Stimulated activated CD8-positive, alpha-beta memory T cell treated with anti-CD3 and anti-CD28 coated beads, Interleukin-15, amount 100 ng/mL, for 4 hours (primary cell): ENCODE results near the gene MROH8.

Experiments used
- DNase-seq, 2 donors: peaks; one replicate each; pipeline ENCODE4 v3.0.0-alpha.2; 2020; ENCODE audit warnings: low read depth in 2 of 2

The MROH8 gene

GRCh38 chr20:37198932-37199660, 19.7 kb upstream of the MROH8 start:
- DNase-seq, result no peak

- DNase-seq, result no peak
Observed at GRCh38 chr20:37194621-37195417, 15.5 kb upstream of the MROH8 start.

- no peak for DNase-seq
Observed at GRCh38 chr20:37193821-37194220, 14.5 kb upstream of the MROH8 start.

GRCh38 chr20:37193226-37193625, 13.9 kb upstream of the MROH8 start:
- no peak for DNase-seq

GRCh38 chr20:37192137-37192854, 12.9 kb upstream of the MROH8 start:
- peak; percentile 25 to 40 for DNase-seq

GRCh38 chr20:37190354-37191112, 11.2 kb upstream of the MROH8 start:
- no peak for DNase-seq

GRCh38 chr20:37189416-37190016, 10.2 kb upstream of the MROH8 start:
- DNase-seq, result no peak

- DNase-seq, result no peak
Observed at GRCh38 chr20:37188787-37189186, 9.4 kb upstream of the MROH8 start.

GRCh38 chr20:37185686-37186085, 6.3 kb upstream of the MROH8 start:
- no peak for DNase-seq

GRCh38 chr20:37179683-37180524, 556 bp upstream of the MROH8 start:
- DNase-seq, result no peak

GRCh38 chr20:37172836-37173235, 6.5 kb downstream of the MROH8 start:
- DNase-seq, result no peak

- DNase-seq, result no peak
Observed at GRCh38 chr20:37166867-37167266, 12.5 kb downstream of the MROH8 start.

GRCh38 chr20:37165031-37165430, 14.3 kb downstream of the MROH8 start:
- no peak for DNase-seq

GRCh38 chr20:37163832-37164554, 15.4 kb downstream of the MROH8 start:
- DNase-seq, result no peak

- DNase-seq, result no peak
Observed at GRCh38 chr20:37162646-37163045, 16.7 kb downstream of the MROH8 start.

GRCh38 chr20:37161830-37162549, 17.4 kb downstream of the MROH8 start:
- no peak for DNase-seq

GRCh38 chr20:37160683-37161082, 18.7 kb downstream of the MROH8 start:
- DNase-seq, result no peak

GRCh38 chr20:37158248-37158647, 21.1 kb downstream of the MROH8 start:
- no peak for DNase-seq

GRCh38 chr20:37155987-37156386, 23.4 kb downstream of the MROH8 start:
- no peak for DNase-seq
